AG09319 (cell line): Measurements from ENCODE around the gene SIL1.

ENCODE experiments used
- DNase-seq: peaks from one replicate; pipeline ENCODE4 v3.0.0-alpha.2; 2010; ENCODE audit warnings: low read depth; ENCODE audit errors: extremely low read depth
- CTCF ChIP-seq: IDR thresholded peaks from 2 replicates; pipeline ENCODE4 v1.5.1; 2011; ENCODE audit warnings: low read depth, mild to moderate bottlenecking, inconsistent platforms, low read length, moderate library complexity

Gene SIL1

GRCh38 chr5:139212906-139213305 is 14.7 kb upstream of the SIL1 start:
- no peak for DNase-seq
- TF ChIP-seq CTCF: no peak

- no peak for DNase-seq
- no peak for TF ChIP-seq CTCF
Observed at GRCh38 chr5:139212486-139212885, 14.3 kb upstream of the SIL1 start.

GRCh38 chr5:139210585-139210984 is 12.4 kb upstream of the SIL1 start:
- TF ChIP-seq CTCF: no peak
- DNase-seq: no peak

GRCh38 chr5:139207297-139208000 is 9.3 kb upstream of the SIL1 start:
- DNase-seq: no peak
- no peak for TF ChIP-seq CTCF

DNA sequence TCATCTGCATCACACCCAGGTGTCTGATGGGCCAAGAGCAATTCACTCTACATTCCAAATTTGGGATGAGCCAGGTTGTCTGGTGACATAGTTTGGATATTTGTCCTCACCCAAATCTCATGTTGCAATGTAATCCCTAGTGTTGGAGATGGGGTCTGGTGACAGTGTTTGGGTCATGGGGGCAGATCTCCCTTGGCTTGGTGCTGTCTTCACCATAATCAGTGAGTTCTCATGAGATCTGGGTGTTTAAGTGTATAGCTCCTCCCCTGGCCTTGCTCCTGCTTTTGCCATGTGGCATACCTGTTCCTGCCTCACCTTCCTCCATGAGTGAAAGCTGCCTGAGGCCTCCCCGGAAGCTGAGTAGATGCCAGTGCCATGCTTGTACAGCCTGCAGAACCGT is 7.4 kb upstream of the SIL1 start:
- DNase-seq: no peak
- TF ChIP-seq CTCF: no peak

DNA sequence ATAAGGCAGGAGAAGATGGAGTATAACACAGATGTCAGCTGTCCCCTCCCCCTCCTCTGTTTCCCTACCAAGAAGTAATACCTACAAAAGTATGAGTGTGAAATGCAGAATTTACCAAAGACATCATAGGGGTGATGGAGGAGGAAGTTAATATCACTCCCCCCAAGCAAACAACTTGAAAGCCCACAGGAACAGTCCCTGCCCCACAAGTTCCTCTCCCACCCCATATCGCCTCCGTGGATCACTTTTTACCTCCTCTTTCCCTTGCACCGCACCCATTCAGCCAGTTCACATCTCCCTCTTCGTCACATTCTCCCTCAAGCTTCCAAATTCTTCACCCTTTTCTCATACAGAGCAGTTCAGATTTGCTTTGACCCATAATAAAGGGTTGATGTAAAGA is 7.0 kb upstream of the SIL1 start:
- no peak for TF ChIP-seq CTCF
- DNase-seq: no peak

DNA sequence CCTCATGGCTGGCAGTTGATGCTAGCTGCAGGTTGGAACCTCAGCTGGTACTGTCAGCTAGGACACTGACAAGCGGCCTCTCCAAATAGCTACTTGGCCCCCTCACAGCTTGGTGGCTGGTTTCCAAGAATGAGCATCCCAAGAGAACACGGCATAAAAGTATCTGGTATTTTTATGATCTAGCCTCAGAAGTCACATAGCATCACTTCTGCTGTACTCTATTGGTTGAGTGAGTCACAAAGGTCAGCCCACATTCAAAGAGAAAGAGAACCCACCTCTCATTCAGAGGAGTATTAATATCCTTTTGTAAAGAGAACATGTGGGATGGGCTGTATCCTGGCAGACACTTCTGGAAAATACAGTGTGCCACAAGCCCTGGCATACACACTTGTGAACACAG is 6.0 kb upstream of the SIL1 start:
- DNase-seq: no peak
- no peak for TF ChIP-seq CTCF
